PFSK-1 (cell line): ENCODE results near the gene VEGFC.

Source experiments
- REST ChIP-seq, 2 experiments: IDR thresholded peaks; 2 replicates each; pipeline versions ENCODE4 v1.6.1 to v1.8.0; 2011 to 2012; ENCODE audit warnings: low read depth in 2 of 2, low read length in 2 of 2, control low read depth in 1 of 2, inconsistent platforms in 1 of 2, mild to moderate bottlenecking in 1 of 2, moderate library complexity in 1 of 2; ENCODE audit not compliant: insufficient read depth in 1 of 2
- SIN3A ChIP-seq: IDR thresholded peaks from 2 replicates; pipeline ENCODE4 v1.6.1; 2012; ENCODE audit warnings: mild to moderate bottlenecking, low read length, moderate library complexity, borderline replicate concordance; ENCODE audit not compliant: insufficient read depth

VEGFC gene

GRCh38 chr4:176635372-176636261, 157.1 kb downstream of the VEGFC start:
- TF ChIP-seq SIN3A (peak; percentile 6; the same call in 1 of the 2 replicates), REST (IDR thresholded peaks at IDR 0.05; ENCODE audit: insufficient read depth in 1 of 2, low read depth in 2 of 2, low read length in 2 of 2) (no peak)
